GM21576 (cell line): Measurements from ENCODE around the gene MYRF.

Experiments used
- ATAC-seq: cut with Tn5 transposase; IDR thresholded peaks from one replicate; pipeline ENCODE4 v1.9.1; 2021; ENCODE audit warnings: mild to moderate bottlenecking, moderate library complexity; ENCODE audit not compliant: unreplicated experiment

The MYRF gene

GRCh38 chr11:61792310-61793082 lies 40.1 kb downstream of the MYRF start, which contains the start of the genes FEN1 and TMEM258:
Gene FEN1, plus strand, starts transcription at chr11:61792911. Its CDS starts 2,451 bp downstream, at chr11:61795362.
Gene TMEM258, minus strand, starts transcription at chr11:61792599. Its CDS starts 41 bp downstream, at chr11:61792558.
- ATAC-seq: peak; percentile 81

GRCh38 chr11:61793083-61793828 lies 40.8 kb downstream of the MYRF start:
- no peak for ATAC-seq

GRCh38 chr11:61793829-61794204 lies 41.4 kb downstream of the MYRF start:
- ATAC-seq: no peak

- ATAC-seq: no peak
Observed at GRCh38 chr11:61794579-61794978, 42.1 kb downstream of the MYRF start.

GRCh38 chr11:61795459-61795858 lies 43.0 kb downstream of the MYRF start:
- no peak for ATAC-seq

- ATAC-seq: no peak
Observed at GRCh38 chr11:61795876-61796526, 43.6 kb downstream of the MYRF start.

GRCh38 chr11:61797263-61797944 lies 45.0 kb downstream of the MYRF start:
- no peak for ATAC-seq

- ATAC-seq: no peak
Observed at GRCh38 chr11:61799665-61800284, 47.3 kb downstream of the MYRF start.

- no peak for ATAC-seq
Observed at GRCh38 chr11:61800331-61801281, 48.2 kb downstream of the MYRF start.

- no peak for ATAC-seq
Observed at GRCh38 chr11:61802605-61803004, 50.2 kb downstream of the MYRF start.

- ATAC-seq: no peak
Observed at GRCh38 chr11:61803889-61804647, 51.6 kb downstream of the MYRF start.

GRCh38 chr11:61805146-61805545 lies 52.7 kb downstream of the MYRF start:
- ATAC-seq: no peak

- no peak for ATAC-seq
Observed at GRCh38 chr11:61806785-61807184, 54.3 kb downstream of the MYRF start.

GRCh38 chr11:61810671-61811175 lies 58.3 kb downstream of the MYRF start:
- ATAC-seq: no peak

GRCh38 chr11:61811831-61812230 lies 59.4 kb downstream of the MYRF start:
- ATAC-seq: no peak

GRCh38 chr11:61812736-61813411 lies 60.4 kb downstream of the MYRF start:
- no peak for ATAC-seq

- no peak for ATAC-seq
Observed at GRCh38 chr11:61814247-61814957, 62.0 kb downstream of the MYRF start.
